Mesenchymal stem cell (in vitro differentiated cells and primary cell): ENCODE results near the gene ZBTB16.

ENCODE experiments used
- DNase-seq: peaks from one replicate; pipeline ENCODE4 v3.0.0-alpha.2; 2013
- H2AFZ ChIP-seq: one replicate; pipeline ENCODE4 v1.6.1; 2013; ENCODE audit warnings: low read depth, mild to moderate bottlenecking, control low read depth, inconsistent platforms, low read length, moderate library complexity
- H2AK5ac ChIP-seq: 2 replicates; pipeline ENCODE4 v1.6.1; 2013; ENCODE audit warnings: low read length, moderate library complexity, mild to moderate bottlenecking, inconsistent platforms; ENCODE audit not compliant: severe bottlenecking
- H2BK120ac ChIP-seq: one replicate; pipeline ENCODE4 v1.6.1; 2013; ENCODE audit warnings: low read depth, mild to moderate bottlenecking, inconsistent platforms, low read length, moderate library complexity
- H2BK12ac ChIP-seq, 2 experiments: one replicate each; pipeline ENCODE4 v1.6.1; 2013; ENCODE audit warnings: inconsistent platforms in 2 of 2, low read length in 2 of 2, mild to moderate bottlenecking in 2 of 2, moderate library complexity in 2 of 2, control low read depth in 1 of 2
- H2BK15ac ChIP-seq: one replicate; pipeline ENCODE4 v1.6.1; 2013; ENCODE audit warnings: mild to moderate bottlenecking, low read depth, inconsistent platforms; ENCODE audit not compliant: poor library complexity, severe bottlenecking
- H2BK5ac ChIP-seq: 2 replicates; pipeline ENCODE4 v1.6.1; 2013; ENCODE audit warnings: low read depth, mild to moderate bottlenecking, low read length, control low read depth, inconsistent platforms; ENCODE audit not compliant: poor library complexity, severe bottlenecking
- H3K14ac ChIP-seq, 2 experiments: one replicate each; pipeline ENCODE4 v1.6.1; 2013; ENCODE audit warnings: inconsistent platforms in 2 of 2, low read length in 2 of 2, control low read depth in 1 of 2, mild to moderate bottlenecking in 1 of 2, moderate library complexity in 1 of 2
- H3K18ac ChIP-seq, 2 experiments: one replicate each; pipeline ENCODE4 v1.6.1; 2013; ENCODE audit warnings: inconsistent platforms in 2 of 2, low read length in 2 of 2, control low read depth in 1 of 2, low read depth in 1 of 2, mild to moderate bottlenecking in 1 of 2
- H3K23ac ChIP-seq, 2 experiments: one replicate each; pipeline ENCODE4 v1.6.1; 2013; ENCODE audit warnings: inconsistent platforms in 2 of 2, low read length in 2 of 2, mild to moderate bottlenecking in 2 of 2, moderate library complexity in 2 of 2, control low read depth in 1 of 2
- H3K27ac ChIP-seq: 2 replicates; pipeline ENCODE4 v1.5.1; 2013; ENCODE audit warnings: mild to moderate bottlenecking, moderate library complexity, low read length, control low read depth, inconsistent platforms; ENCODE audit not compliant: poor library complexity, severe bottlenecking
- H3K27me3 ChIP-seq, 2 experiments: 2 replicates each; pipeline versions ENCODE4 v1.6.1 to v1.7.0; 2013; ENCODE audit warnings: low read length in 2 of 2, mild to moderate bottlenecking in 2 of 2, moderate library complexity in 2 of 2, control low read depth in 1 of 2, inconsistent platforms in 1 of 2; ENCODE audit not compliant: control insufficient read depth in 1 of 2, insufficient read depth in 1 of 2
- H3K36me3 ChIP-seq, 2 experiments: 2 replicates each; pipeline versions ENCODE4 v1.6.1 to v1.7.0; 2013; ENCODE audit warnings: low read length in 2 of 2, control low read depth in 1 of 2, inconsistent platforms in 1 of 2, low read depth in 1 of 2, mild to moderate bottlenecking in 1 of 2; ENCODE audit not compliant: insufficient read depth in 2 of 2, control insufficient read depth in 1 of 2
- H3K4ac ChIP-seq, 2 experiments: one replicate each; pipeline ENCODE4 v1.6.1; 2013; ENCODE audit warnings: inconsistent platforms in 2 of 2, low read length in 2 of 2, mild to moderate bottlenecking in 2 of 2, moderate library complexity in 2 of 2, control low read depth in 1 of 2, low read depth in 1 of 2
- H3K4me1 ChIP-seq: 2 replicates; pipeline ENCODE4 v1.6.1; 2013; ENCODE audit warnings: low read depth, low read length, control low read depth; ENCODE audit not compliant: control insufficient read depth, insufficient read depth
- H3K4me2 ChIP-seq: 2 replicates; pipeline ENCODE4 v1.6.1; 2013; ENCODE audit warnings: low read length, mild to moderate bottlenecking, inconsistent platforms; ENCODE audit not compliant: poor library complexity, severe bottlenecking
- H3K4me3 ChIP-seq, 2 experiments: 2 replicates each; pipeline versions ENCODE4 v1.5.1 to v1.7.0; 2013; ENCODE audit warnings: low read length in 2 of 2, mild to moderate bottlenecking in 2 of 2, control low read depth in 1 of 2, low read depth in 1 of 2; ENCODE audit not compliant: insufficient read depth in 1 of 2
- H3K79me1 ChIP-seq: replicated peaks from 2 replicates; pipeline ENCODE4 v1.6.1; 2013; ENCODE audit warnings: mild to moderate bottlenecking, control low read depth, low read length, inconsistent platforms; ENCODE audit not compliant: poor library complexity, severe bottlenecking
- H3K9ac ChIP-seq: 2 replicates; pipeline ENCODE4 v1.7.0; 2013; ENCODE audit warnings: mild to moderate bottlenecking, low read length, moderate library complexity
- H3K9me3 ChIP-seq: 2 replicates; pipeline ENCODE4 v1.7.0; 2013; ENCODE audit warnings: mild to moderate bottlenecking, low read length; ENCODE audit not compliant: control insufficient read depth
- H4K8ac ChIP-seq: one replicate; pipeline ENCODE4 v1.6.1; 2013; ENCODE audit warnings: inconsistent platforms, mild to moderate bottlenecking, low read length, moderate library complexity
- H4K91ac ChIP-seq: one replicate; pipeline ENCODE4 v1.6.1; 2013; ENCODE audit warnings: mild to moderate bottlenecking, low read length, inconsistent platforms
- WGBS: methylation state at CpG from one replicate; pipeline ENCODE4 v1.1.7; 2013; ENCODE audit warnings: mixed read lengths; 5-methylcytosine and 5-hydroxymethylcytosine counted together

Gene ZBTB16

GRCh38 chr11:114265122-114265878 lies 205.8 kb downstream of the ZBTB16 start:
- H2BK15ac ChIP-seq: no peak overlapping the region
- no peak overlapping the region for H4K91ac ChIP-seq
- H3K79me1 ChIP-seq: no peaks in the 10 kb centered on the region
- H3K14ac ChIP-seq: no peak overlapping the region
- no peak overlapping the region for H3K23ac ChIP-seq
- no peak overlapping the region for H3K4me3 ChIP-seq
- no peak overlapping the region for H3K27ac ChIP-seq
- no peak overlapping the region for H3K9ac ChIP-seq
- H3K4ac ChIP-seq: no peak overlapping the region
- no peak overlapping the region for H2BK5ac ChIP-seq
- WGBS: 87% methylated on average over 8 of the region's 8 CpGs
- no peak overlapping the region for H3K18ac ChIP-seq
- H2BK120ac ChIP-seq: no peak overlapping the region
- peaks cover 41 to 50% of the 10 kb centered on the region in 2 experiments for H3K27me3 ChIP-seq
- H2AK5ac ChIP-seq: no peak overlapping the region
- no peak overlapping the region for H2BK12ac ChIP-seq
- no peaks in the 10 kb centered on the region for H3K36me3 ChIP-seq
- no peak overlapping the region for H2AFZ ChIP-seq
- no peaks in the 10 kb centered on the region for H3K4me1 ChIP-seq
- H3K4me2 ChIP-seq: no peak overlapping the region
- no peak overlapping the region for H4K8ac ChIP-seq
- DNase-seq: no peak
- H3K9me3 ChIP-seq: peaks cover 2% of the 10 kb centered on the region

DNA sequence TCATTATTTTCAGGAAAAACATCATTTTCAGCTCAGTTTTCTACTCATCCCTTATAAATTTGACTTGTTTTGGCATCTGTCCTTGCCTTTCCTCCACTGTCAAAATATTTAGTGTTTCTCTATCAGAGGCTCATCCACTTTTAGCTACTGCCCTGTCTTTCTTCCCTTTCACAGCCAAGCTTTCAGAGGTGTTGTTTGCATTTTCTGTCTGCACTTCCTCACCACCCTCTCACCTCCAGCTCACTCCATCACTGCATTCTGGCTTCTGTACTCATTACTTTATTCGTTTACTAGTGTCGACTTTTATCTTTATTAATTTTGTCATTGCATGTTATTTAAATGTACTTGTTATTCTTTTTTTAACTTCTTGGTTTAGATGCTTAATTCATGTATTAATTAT lies 210.0 kb downstream of the ZBTB16 start:
- Histone ChIP-seq H3K27ac (no peak overlapping the region), H3K79me1 (no peaks in the 10 kb centered on the region), H3K9me3 (peaks cover 4% of the 10 kb centered on the region), H3K4me2 (no peak overlapping the region), H2BK15ac (no peak overlapping the region), H3K9ac (no peak overlapping the region), H3K4me3 (no peak overlapping the region), H3K18ac (no peak overlapping the region), H3K14ac (no peak overlapping the region), H3K23ac (no peak overlapping the region), H2AK5ac (no peak overlapping the region), H3K36me3 (no peaks in the 10 kb centered on the region), H2BK5ac (no peak overlapping the region), H2AFZ (no peak overlapping the region), H3K27me3 (peaks cover 39 to 57% of the 10 kb centered on the region in 2 experiments), H2BK120ac (no peak overlapping the region), H2BK12ac (no peak overlapping the region), H3K4me1 (no peaks in the 10 kb centered on the region), H4K8ac (no peak overlapping the region), H3K4ac (no peak overlapping the region), H4K91ac (no peak overlapping the region)
- no peak for DNase-seq
- WGBS: no CpG with 5 or more reads among the region's 2 CpGs

- no peak for DNase-seq
- Histone ChIP-seq H3K4me3 (no peak overlapping the region), H2BK15ac (no peak overlapping the region), H3K27me3 (peaks cover 40 to 57% of the 10 kb centered on the region in 2 experiments), H4K8ac (no peak overlapping the region), H3K79me1 (no peaks in the 10 kb centered on the region), H2AK5ac (no peak overlapping the region), H3K36me3 (no peaks in the 10 kb centered on the region), H2BK12ac (no peak overlapping the region), H3K9ac (no peak overlapping the region), H4K91ac (no peak overlapping the region), H3K18ac (no peak overlapping the region), H3K4me2 (no peak overlapping the region), H2AFZ (no peak overlapping the region), H3K23ac (no peak overlapping the region), H3K14ac (no peak overlapping the region), H3K9me3 (peaks cover 4% of the 10 kb centered on the region), H3K4ac (no peak overlapping the region), H3K4me1 (no peaks in the 10 kb centered on the region), H3K27ac (no peak overlapping the region), H2BK120ac (no peak overlapping the region), H2BK5ac (no peak overlapping the region)
- WGBS: 86% methylated on average over 5 of the region's 5 CpGs
These were observed 211.2 kb downstream of the ZBTB16 start for GRCh38 chr11:114270531-114271270.

DNA sequence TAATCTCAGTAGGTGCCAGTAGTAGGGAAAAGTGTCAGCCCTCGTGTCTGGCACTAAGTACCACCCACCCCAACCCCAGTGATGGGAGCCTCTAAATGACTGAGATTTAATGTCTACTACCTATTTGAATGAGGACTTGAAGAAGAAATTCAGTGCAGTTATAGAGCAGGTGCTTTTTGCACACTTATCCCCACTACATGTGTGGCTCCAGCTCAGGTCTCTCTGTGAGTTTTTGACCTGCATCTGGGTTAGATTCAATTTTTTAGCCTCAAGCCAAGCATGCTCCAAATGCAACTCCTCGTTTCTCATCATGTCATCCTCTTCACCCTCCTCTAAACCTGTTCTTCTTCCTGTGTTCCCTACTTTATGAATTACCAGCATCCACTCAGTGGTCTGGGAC lies 211.8 kb downstream of the ZBTB16 start:
- Histone ChIP-seq H3K36me3 (no peaks in the 10 kb centered on the region), H3K18ac (no peak overlapping the region), H3K9ac (no peak overlapping the region), H2BK5ac (no peak overlapping the region), H3K4me1 (no peaks in the 10 kb centered on the region), H3K4ac (no peak overlapping the region), H4K8ac (no peak overlapping the region), H4K91ac (no peak overlapping the region), H3K27me3 (peaks cover 42 to 56% of the 10 kb centered on the region in 2 experiments), H2BK120ac (no peak overlapping the region), H2BK15ac (no peak overlapping the region), H3K4me3 (no peak overlapping the region), H3K27ac (no peak overlapping the region), H2AFZ (no peak overlapping the region), H2BK12ac (no peak overlapping the region), H2AK5ac (no peak overlapping the region), H3K23ac (no peak overlapping the region), H3K79me1 (no peaks in the 10 kb centered on the region), H3K9me3 (peaks cover 4% of the 10 kb centered on the region), H3K4me2 (no peak overlapping the region), H3K14ac (no peak overlapping the region)
- DNase-seq: no peak
- 52% methylated on average over 1 of the region's 2 CpGs for WGBS
